Activated naive CD4-positive, alpha-beta T cell treated with anti-CD3 and anti-CD28 coated beads, Interleukin-2, amount 50 U/mL, for 24 hours (primary cell): ENCODE results near the gene ADAM8.
A peak's percentile ranks its signal among the peaks of the same experiment; 100 is the strongest.
"Not testable (repeated sequence)": the region's sequence is repeated elsewhere in the genome, so short reads cannot be mapped to it uniquely, and the experiment has no call there.

Experiments used
- H3K27ac Mint-ChIP-seq: one replicate; pipeline ENCODE4 v1.8.0; 2021; ENCODE audit warnings: mild to moderate bottlenecking, mixed read lengths
- H3K27me3 Mint-ChIP-seq: one replicate; pipeline ENCODE4 v1.8.0; 2021; ENCODE audit warnings: mixed read lengths
- H3K36me3 Mint-ChIP-seq: one replicate; pipeline ENCODE4 v1.8.0; 2021; ENCODE audit warnings: mixed read lengths
- H3K4me1 Mint-ChIP-seq: one replicate; pipeline ENCODE4 v1.8.0; 2021; ENCODE audit warnings: mixed read lengths
- H3K4me3 Mint-ChIP-seq: one replicate; pipeline ENCODE4 v1.8.0; 2021; ENCODE audit warnings: mild to moderate bottlenecking, mixed read lengths
- H3K9me3 Mint-ChIP-seq: one replicate; pipeline ENCODE4 v1.8.0; 2021; ENCODE audit warnings: mixed read lengths

Gene ADAM8

GRCh38 chr10:133269367-133269766 is 7.3 kb downstream of the ADAM8 start:
- Mint-ChIP-seq H3K9me3 (no peaks in the 10 kb centered on the region), H3K36me3 (no peaks in the 10 kb centered on the region), H3K27me3 (no peaks in the 10 kb centered on the region), H3K4me3 (no peak overlapping the region), H3K27ac (no peak overlapping the region), H3K4me1 (peaks cover 10% of the 10 kb centered on the region)

GRCh38 chr10:133268532-133268931 is 8.1 kb downstream of the ADAM8 start:
- Mint-ChIP-seq H3K27ac (no peak overlapping the region), H3K4me1 (peaks cover 18% of the 10 kb centered on the region), H3K4me3 (no peak overlapping the region), H3K9me3 (no peaks in the 10 kb centered on the region), H3K27me3 (no peaks in the 10 kb centered on the region), H3K36me3 (no peaks in the 10 kb centered on the region)

- Mint-ChIP-seq H3K27ac (no peak overlapping the region), H3K4me1 (peaks cover 24% of the 10 kb centered on the region), H3K4me3 (no peak overlapping the region), H3K9me3 (no peaks in the 10 kb centered on the region), H3K36me3 (no peaks in the 10 kb centered on the region), H3K27me3 (no peaks in the 10 kb centered on the region)
Measured at GRCh38 chr10:133267829-133268228, 8.8 kb downstream of the ADAM8 start.

GRCh38 chr10:133267293-133267692 is 9.4 kb downstream of the ADAM8 start:
- Mint-ChIP-seq H3K36me3 (no peaks in the 10 kb centered on the region), H3K27ac (no peak overlapping the region), H3K27me3 (no peaks in the 10 kb centered on the region), H3K4me1 (peaks cover 30% of the 10 kb centered on the region), H3K4me3 (no peak overlapping the region), H3K9me3 (no peaks in the 10 kb centered on the region)

- Mint-ChIP-seq H3K27ac (no peak overlapping the region), H3K4me1 (peaks cover 31% of the 10 kb centered on the region), H3K36me3 (no peaks in the 10 kb centered on the region), H3K9me3 (no peaks in the 10 kb centered on the region), H3K27me3 (no peaks in the 10 kb centered on the region), H3K4me3 (no peak overlapping the region)
Measured at GRCh38 chr10:133266056-133266795, 10.4 kb downstream of the ADAM8 start.

- not testable (repeated sequence) for H3K27ac Mint-ChIP-seq, H3K27me3 Mint-ChIP-seq, H3K4me3 Mint-ChIP-seq, H3K9me3 Mint-ChIP-seq, H3K36me3 Mint-ChIP-seq
- peaks cover 43% of the 10 kb centered on the region for H3K4me1 Mint-ChIP-seq
Measured at GRCh38 chr10:133265052-133265451, 11.6 kb downstream of the ADAM8 start.

GRCh38 chr10:133264461-133264860 is 12.2 kb downstream of the ADAM8 start:
- H3K36me3 Mint-ChIP-seq = no peaks in the 10 kb centered on the region
- H3K4me3 Mint-ChIP-seq = peak overlapping the region; percentile 26
- H3K27ac Mint-ChIP-seq = no peak overlapping the region
- H3K9me3 Mint-ChIP-seq = no peaks in the 10 kb centered on the region
- H3K27me3 Mint-ChIP-seq = no peaks in the 10 kb centered on the region
- H3K4me1 Mint-ChIP-seq = peaks cover 48% of the 10 kb centered on the region

- H3K27ac Mint-ChIP-seq = no peak overlapping the region
- H3K4me1 Mint-ChIP-seq = peaks cover 55% of the 10 kb centered on the region
- no peak overlapping the region for H3K4me3 Mint-ChIP-seq
- H3K9me3 Mint-ChIP-seq = no peaks in the 10 kb centered on the region
- no peaks in the 10 kb centered on the region for H3K36me3 Mint-ChIP-seq
- no peaks in the 10 kb centered on the region for H3K27me3 Mint-ChIP-seq
Measured at GRCh38 chr10:133263674-133264073, 13.0 kb downstream of the ADAM8 start.

GRCh38 chr10:133262696-133263095 is 14.0 kb downstream of the ADAM8 start:
- no peaks in the 10 kb centered on the region for H3K36me3 Mint-ChIP-seq
- no peaks in the 10 kb centered on the region for H3K9me3 Mint-ChIP-seq
- no peaks in the 10 kb centered on the region for H3K27me3 Mint-ChIP-seq
- peaks cover 59% of the 10 kb centered on the region for H3K4me1 Mint-ChIP-seq
- H3K4me3 Mint-ChIP-seq = peak overlapping the region; percentile 66
- H3K27ac Mint-ChIP-seq = no peak overlapping the region

- Mint-ChIP-seq H3K9me3 (no peaks in the 10 kb centered on the region), H3K4me1 (peaks cover 64% of the 10 kb centered on the region), H3K4me3 (peak overlapping the region; percentile 68), H3K36me3 (no peaks in the 10 kb centered on the region), H3K27me3 (no peaks in the 10 kb centered on the region), H3K27ac (no peak overlapping the region)
Measured at GRCh38 chr10:133261726-133262325, 14.8 kb downstream of the ADAM8 start.

GRCh38 chr10:133260895-133261725 is 15.6 kb downstream of the ADAM8 start:
- Mint-ChIP-seq H3K27me3 (no peaks in the 10 kb centered on the region), H3K4me3 (peak overlapping the region; percentile 68), H3K4me1 (peaks cover 64% of the 10 kb centered on the region), H3K9me3 (no peaks in the 10 kb centered on the region), H3K36me3 (no peaks in the 10 kb centered on the region), H3K27ac (peak overlapping the region; percentile 65)

GRCh38 chr10:133259602-133259989 is 17.1 kb downstream of the ADAM8 start:
- Mint-ChIP-seq H3K27me3 (no peaks in the 10 kb centered on the region), H3K27ac (peak overlapping the region; percentile 82), H3K4me1 (peaks cover 56% of the 10 kb centered on the region), H3K36me3 (no peaks in the 10 kb centered on the region), H3K9me3 (no peaks in the 10 kb centered on the region), H3K4me3 (peak overlapping the region; percentile 77)

- Mint-ChIP-seq H3K9me3 (no peaks in the 10 kb centered on the region), H3K4me3 (peak overlapping the region; percentile 77), H3K36me3 (no peaks in the 10 kb centered on the region), H3K27me3 (no peaks in the 10 kb centered on the region), H3K27ac (peak overlapping the region; percentile 82), H3K4me1 (peaks cover 50% of the 10 kb centered on the region)
Measured at GRCh38 chr10:133258818-133259601, 17.7 kb downstream of the ADAM8 start.

GRCh38 chr10:133258066-133258817 is 18.4 kb downstream of the ADAM8 start:
- Mint-ChIP-seq H3K27ac (no peak overlapping the region), H3K9me3 (no peaks in the 10 kb centered on the region), H3K36me3 (no peaks in the 10 kb centered on the region), H3K4me1 (peaks cover 44% of the 10 kb centered on the region), H3K27me3 (no peaks in the 10 kb centered on the region), H3K4me3 (no peak overlapping the region)
